IPS-15b (cell line): ENCODE data around the gene TSTD1.
A peak's percentile ranks its signal among the peaks of the same experiment; 100 is the strongest.
"Not testable (repeated sequence)": the region's sequence is repeated elsewhere in the genome, so short reads cannot be mapped to it uniquely, and the experiment has no call there.

Experiments
- H3K27me3 ChIP-seq: one replicate; pipeline ENCODE4 v1.6.1; 2013; ENCODE audit warnings: low read length; ENCODE audit not compliant: control insufficient read depth, insufficient read depth
- H3K36me3 ChIP-seq: one replicate; pipeline ENCODE4 v1.6.1; 2013; ENCODE audit warnings: low read length; ENCODE audit not compliant: control insufficient read depth, insufficient read depth
- H3K4me1 ChIP-seq: one replicate; pipeline ENCODE4 v1.6.1; 2013; ENCODE audit warnings: mild to moderate bottlenecking, low read length; ENCODE audit not compliant: control insufficient read depth, insufficient read depth
- H3K4me3 ChIP-seq: one replicate; pipeline ENCODE4 v1.5.1; 2013; ENCODE audit warnings: low read depth, low read length
- H3K9ac ChIP-seq: one replicate; pipeline ENCODE4 v1.6.1; 2013; ENCODE audit warnings: low read depth, mild to moderate bottlenecking, low read length
- H3K9me3 ChIP-seq: one replicate; pipeline ENCODE4 v1.6.1; 2013; ENCODE audit warnings: mild to moderate bottlenecking, low read length; ENCODE audit not compliant: control insufficient read depth, insufficient read depth

Gene TSTD1

GRCh38 chr1:161065681-161066080, 26.9 kb upstream of the TSTD1 start:
- not testable (repeated sequence) for H3K36me3 ChIP-seq, H3K27me3 ChIP-seq, H3K9ac ChIP-seq, H3K4me1 ChIP-seq, H3K9me3 ChIP-seq, H3K4me3 ChIP-seq

- H3K9ac ChIP-seq, H3K4me3 ChIP-seq, H3K27me3 ChIP-seq, H3K36me3 ChIP-seq, H3K4me1 ChIP-seq, H3K9me3 ChIP-seq: not testable (repeated sequence)
These were observed 25.2 kb upstream of the TSTD1 start for GRCh38 chr1:161063936-161064335.

GRCh38 chr1:161061419-161061818, 22.7 kb upstream of the TSTD1 start:
- H3K27me3 ChIP-seq, result no peaks in the 10 kb centered on the region
- H3K4me1 ChIP-seq, result peaks cover 2% of the 10 kb centered on the region
- H3K9ac ChIP-seq, result no peak overlapping the region
- no peak overlapping the region for H3K4me3 ChIP-seq
- no peaks in the 10 kb centered on the region for H3K36me3 ChIP-seq
- H3K9me3 ChIP-seq, result no peaks in the 10 kb centered on the region

GRCh38 chr1:161059293-161059692, 20.5 kb upstream of the TSTD1 start:
- H3K9ac ChIP-seq, result no peak overlapping the region
- no peaks in the 10 kb centered on the region for H3K36me3 ChIP-seq
- no peaks in the 10 kb centered on the region for H3K9me3 ChIP-seq

GRCh38 chr1:161054805-161055204, 16.0 kb upstream of the TSTD1 start:
- Histone ChIP-seq H3K27me3 (no peaks in the 10 kb centered on the region), H3K36me3 (no peaks in the 10 kb centered on the region), H3K4me3 (no peak overlapping the region), H3K9me3 (no peaks in the 10 kb centered on the region), H3K9ac (no peak overlapping the region), H3K4me1 (no peaks in the 10 kb centered on the region)

More at GRCh38 chr1:161059293-161059692, 20.5 kb upstream of the TSTD1 start:
- no peak overlapping the region for H3K4me3 ChIP-seq
- H3K4me1 ChIP-seq, result peaks cover 2% of the 10 kb centered on the region
- no peaks in the 10 kb centered on the region for H3K27me3 ChIP-seq

- Histone ChIP-seq H3K36me3 (no peaks in the 10 kb centered on the region), H3K9ac (no peak overlapping the region), H3K27me3 (no peaks in the 10 kb centered on the region), H3K9me3 (no peaks in the 10 kb centered on the region), H3K4me3 (no peak overlapping the region), H3K4me1 (no peaks in the 10 kb centered on the region)
These were observed 15.5 kb upstream of the TSTD1 start for GRCh38 chr1:161054232-161054631.

- Histone ChIP-seq H3K36me3 (no peaks in the 10 kb centered on the region), H3K4me1 (no peaks in the 10 kb centered on the region), H3K27me3 (no peaks in the 10 kb centered on the region), H3K9ac (no peak overlapping the region), H3K9me3 (no peaks in the 10 kb centered on the region), H3K4me3 (no peak overlapping the region)
These were observed 14.1 kb upstream of the TSTD1 start for GRCh38 chr1:161052899-161053298.

- Histone ChIP-seq H3K4me1 (no peaks in the 10 kb centered on the region), H3K9me3 (no peaks in the 10 kb centered on the region), H3K36me3 (no peaks in the 10 kb centered on the region), H3K4me3 (no peak overlapping the region), H3K27me3 (peaks cover 3% of the 10 kb centered on the region), H3K9ac (no peak overlapping the region)
These were observed 12.5 kb upstream of the TSTD1 start for GRCh38 chr1:161051219-161051618.

GRCh38 chr1:161048949-161049722, 10.4 kb upstream of the TSTD1 start:
- Histone ChIP-seq H3K9me3 (no peaks in the 10 kb centered on the region), H3K36me3 (no peaks in the 10 kb centered on the region), H3K4me3 (no peak overlapping the region), H3K9ac (no peak overlapping the region), H3K4me1 (no peaks in the 10 kb centered on the region), H3K27me3 (peaks cover 3% of the 10 kb centered on the region)

- Histone ChIP-seq H3K36me3 (peaks cover 3% of the 10 kb centered on the region), H3K4me3 (no peak overlapping the region), H3K4me1 (no peaks in the 10 kb centered on the region), H3K9ac (no peak overlapping the region), H3K27me3 (peaks cover 3% of the 10 kb centered on the region), H3K9me3 (no peaks in the 10 kb centered on the region)
These were observed 9.0 kb upstream of the TSTD1 start for GRCh38 chr1:161047436-161048420.

- Histone ChIP-seq H3K36me3 (peaks cover 13% of the 10 kb centered on the region), H3K4me3 (peak overlapping the region; percentile 66), H3K9ac (no peak overlapping the region), H3K27me3 (peaks cover 3% of the 10 kb centered on the region), H3K4me1 (no peaks in the 10 kb centered on the region), H3K9me3 (no peaks in the 10 kb centered on the region)
These were observed 8.0 kb upstream of the TSTD1 start for GRCh38 chr1:161046605-161047228.
